BLaER1 treated with 17β-estradiol and CSF1 and Interleukin-3, amounts not matched to agents 10 nM and 100 nM (cell line): ENCODE measurements around the gene CIBAR2.

Source experiments
- H3K27ac ChIP-seq, 11 experiments: shearing (Covaris generic); formaldehyde crosslinking; 2 replicates each; pipeline ENCODE4 v1.8.1; 2022
- H3K27me3 ChIP-seq, 11 experiments: shearing (Covaris generic); formaldehyde crosslinking; 2 replicates each; pipeline ENCODE4 v1.8.1; 2022
- H3K36me3 ChIP-seq, 11 experiments: shearing (Covaris generic); formaldehyde crosslinking; 2 replicates each; pipeline ENCODE4 v1.8.1; 2022
- H3K4me1 ChIP-seq, 10 experiments: shearing (Covaris generic); formaldehyde crosslinking; 2 replicates each; pipeline ENCODE4 v1.8.1; 2022
- H3K4me2 ChIP-seq, 11 experiments: shearing (Covaris generic); formaldehyde crosslinking; 2 replicates each; pipeline ENCODE4 v1.8.1; 2022
- H3K4me3 ChIP-seq, 10 experiments: shearing (Covaris generic); formaldehyde crosslinking; 2 replicates each; pipeline ENCODE4 v1.8.1; 2022
- H3K9ac ChIP-seq, 11 experiments: shearing (Covaris generic); formaldehyde crosslinking; 2 replicates each; pipeline ENCODE4 v1.8.1; 2022
- H3K9me3 ChIP-seq, 11 experiments: shearing (Covaris generic); formaldehyde crosslinking; replicated peaks in 1 of 11; 2 replicates each; pipeline ENCODE4 v1.8.1; 2022
- H4K20me1 ChIP-seq, 11 experiments: shearing (Covaris generic); formaldehyde crosslinking; 2 replicates each; pipeline ENCODE4 v1.8.1; 2022
- Cebpa-rat ChIP-seq, 11 experiments: shearing (Covaris generic); IDR thresholded peaks; 2 replicates each; pipeline ENCODE4 v1.8.1; 2022

The CIBAR2 gene

DNA sequence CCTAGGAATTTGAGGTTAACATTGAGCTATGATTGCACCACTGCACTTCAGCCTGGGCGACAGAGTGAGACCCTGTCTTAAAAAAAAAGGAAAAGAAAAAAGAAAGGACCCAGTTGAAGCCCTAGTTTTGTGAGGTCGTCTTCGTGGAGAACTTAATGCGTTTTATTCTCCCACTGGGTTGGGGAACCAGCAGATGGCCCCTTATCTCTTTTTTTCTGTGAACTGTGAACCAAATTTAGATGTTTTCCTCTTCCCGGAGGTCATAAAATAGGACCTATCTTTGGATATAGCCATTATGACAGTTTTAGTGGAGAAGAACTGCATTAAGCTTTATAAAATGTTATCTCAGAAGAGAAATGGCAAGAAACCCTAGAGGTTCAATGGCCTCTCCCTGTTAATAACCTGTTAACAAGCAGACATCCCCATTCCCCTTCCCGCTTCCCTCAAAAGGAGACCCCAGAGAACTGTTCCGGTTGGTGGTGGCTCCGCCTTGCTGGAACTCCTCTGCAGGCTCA lies 61.1 kb downstream of the CIBAR2 start:
- H3K9me3 ChIP-seq: no peaks in the 10 kb centered on the region
- H3K9ac ChIP-seq: peak overlapping the region in 9 of 11 experiments; percentile 16 to 74 (median 48); a peak in 14 of 22 replicates
- H3K27ac ChIP-seq: peak overlapping the region in 9 of 11 experiments; percentile 23 to 84 (median 72); a peak in 16 of 22 replicates
- peaks cover 0 to 37% (median 0%) of the 10 kb centered on the region in 11 experiments; a peak in 7 of 22 replicates for H3K36me3 ChIP-seq
- H4K20me1 ChIP-seq: peaks cover 0 to 71% (median 15%) of the 10 kb centered on the region in 11 experiments; a peak in 14 of 22 replicates
- H3K4me2 ChIP-seq: peak overlapping the region; percentile 54 to 95 (median 91)
- peaks cover 0 to 39% (median 14%) of the 10 kb centered on the region in 11 experiments; a peak in 14 of 22 replicates for H3K27me3 ChIP-seq
- TF ChIP-seq Cebpa-rat (IDR thresholded peaks at IDR 0.05): 0 out of 22 replicates have a peak, but pooled peaks of 1 of the 11 experiments have one; percentile 11
- H3K4me1 ChIP-seq: peaks cover 60 to 97% (median 75%) of the 10 kb centered on the region in 10 experiments
- H3K4me3 ChIP-seq: peak overlapping the region in 5 of 10 experiments; percentile 0 to 49 (median 13); a peak in 5 of 20 replicates

DNA sequence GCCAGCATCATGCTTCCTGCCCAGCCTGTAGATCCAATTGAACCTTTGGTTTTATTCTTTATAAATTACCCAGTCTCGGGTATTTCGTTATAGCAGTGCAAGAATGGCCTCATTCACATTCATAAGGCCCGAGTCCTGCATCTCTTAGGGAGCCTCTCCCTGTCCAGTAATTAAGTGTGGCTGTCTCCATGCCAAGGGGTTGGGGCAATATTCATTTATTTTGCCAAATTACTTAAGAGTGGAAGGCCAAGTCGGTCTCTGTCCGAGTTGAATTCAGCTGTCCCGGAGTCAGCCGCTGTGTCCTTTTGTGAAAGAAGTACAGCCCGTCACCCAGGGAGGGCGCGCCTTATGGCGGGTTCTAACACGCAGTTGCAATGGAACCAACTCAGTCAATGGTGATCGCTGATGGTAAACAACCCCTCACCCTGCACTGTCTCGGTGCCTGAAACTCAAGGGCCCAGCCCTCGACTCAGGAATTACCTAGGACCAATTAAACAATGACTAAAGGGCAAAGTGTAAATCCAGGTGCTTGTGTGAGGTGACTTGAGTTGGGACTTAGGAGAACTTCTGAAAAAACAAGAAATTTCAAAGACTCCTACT lies 62.5 kb downstream of the CIBAR2 start:
- Histone ChIP-seq H3K4me3 (no peak overlapping the region), H3K36me3 (peaks cover 0 to 50% (median 0%) of the 10 kb centered on the region in 11 experiments; a peak in 7 of 22 replicates), H3K9me3 (no peaks in the 10 kb centered on the region), H4K20me1 (peaks cover 0 to 75% (median 10%) of the 10 kb centered on the region in 11 experiments; a peak in 14 of 22 replicates), H3K27me3 (peaks cover 0 to 42% (median 21%) of the 10 kb centered on the region in 11 experiments; a peak in 14 of 22 replicates), H3K4me1 (peaks cover 52 to 100% (median 72%) of the 10 kb centered on the region in 10 experiments), H3K4me2 (peak overlapping the region; percentile 54 to 95 (median 91); a peak in 21 of 22 replicates), H3K27ac (peak overlapping the region in 7 of 11 experiments; percentile 10 to 84 (median 73); a peak in 10 of 22 replicates), H3K9ac (peak overlapping the region in 4 of 11 experiments; percentile 38 to 74 (median 58); a peak in 7 of 22 replicates)
- TF ChIP-seq Cebpa-rat (IDR thresholded peaks at IDR 0.05): no peak

DNA sequence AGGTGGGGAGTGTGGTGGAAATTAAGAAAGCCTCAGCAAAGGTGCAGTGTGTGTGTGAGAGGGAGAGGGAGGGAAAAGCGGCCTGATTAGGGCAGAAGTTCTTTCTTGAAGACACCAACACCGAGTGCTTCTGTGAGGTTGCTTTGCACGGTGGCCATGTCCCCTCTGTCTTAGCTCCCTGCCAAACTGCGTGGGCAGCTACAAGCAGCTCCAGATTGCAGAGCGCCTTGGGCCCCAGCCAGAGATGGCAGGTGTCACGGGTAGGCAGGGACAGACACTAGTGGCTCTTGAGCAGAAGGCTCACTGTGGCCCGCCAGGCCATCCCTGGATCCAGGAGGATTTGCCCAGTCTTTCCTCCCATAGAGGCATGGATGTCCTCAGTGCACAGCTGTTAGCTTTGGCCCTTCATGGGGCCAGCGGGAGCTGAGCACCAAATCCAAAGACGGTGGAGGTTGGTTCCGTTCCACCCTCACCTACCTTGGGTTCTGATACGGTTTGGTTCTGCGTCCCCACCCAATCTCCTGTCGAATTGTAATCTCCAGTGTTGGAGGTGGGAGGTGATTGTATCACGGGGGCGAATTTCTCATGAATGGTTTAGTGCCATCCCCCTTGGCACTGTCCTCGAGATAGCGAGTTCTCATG lies 63.2 kb downstream of the CIBAR2 start:
- Histone ChIP-seq H3K4me3 (no peak overlapping the region), H3K36me3 (peaks cover 0 to 55% (median 0%) of the 10 kb centered on the region in 11 experiments; a peak in 7 of 22 replicates), H4K20me1 (peaks cover 0 to 73% (median 11%) of the 10 kb centered on the region in 11 experiments; a peak in 14 of 22 replicates), H3K9me3 (no peaks in the 10 kb centered on the region), H3K4me1 (peaks cover 47 to 92% (median 65%) of the 10 kb centered on the region in 10 experiments), H3K27me3 (peaks cover 0 to 42% (median 21%) of the 10 kb centered on the region in 11 experiments; a peak in 14 of 22 replicates), H3K9ac (no peak overlapping the region), H3K4me2 (peak overlapping the region in 8 of 11 experiments; percentile 32 to 95 (median 91); a peak in 15 of 22 replicates), H3K27ac (peak overlapping the region in 1 of 11 experiments; percentile 80; a peak in 1 of 22 replicates)
- TF ChIP-seq Cebpa-rat (IDR thresholded peaks at IDR 0.05): no peak
